Measurements from ENCODE around the gene SEPTIN2. TPM values are rescaled to one million over a fixed set of nuclear protein-coding genes. Genes with fewer than 3 reads are reported as not detected.
"Not testable (repeated sequence)": the region's sequence is repeated elsewhere in the genome, so short reads cannot be mapped to it uniquely, and the experiment has no call there.

SEPTIN2 gene
- total RNA-seq, 1 donor from 2014 or later: 202 TPM

GRCh38 chr2:241286348-241287090 is 29.2 kb upstream of the SEPTIN2 start:
- intact Hi-C loops (cut with micrococcal nuclease): no loop called here

GRCh38 chr2:241288324-241288888 is 27.3 kb upstream of the SEPTIN2 start:
- intact Hi-C loops (cut with micrococcal nuclease): no loop called here

GRCh38 chr2:241289053-241289452 is 26.7 kb upstream of the SEPTIN2 start:
- intact Hi-C loops (cut with micrococcal nuclease): no loop called here

GRCh38 chr2:241289597-241289996 is 26.1 kb upstream of the SEPTIN2 start:
- intact Hi-C loops (cut with micrococcal nuclease): no loop called here

- intact Hi-C loops (cut with micrococcal nuclease): no loop called here
Observed at GRCh38 chr2:241291153-241291552, 24.6 kb upstream of the SEPTIN2 start.

GRCh38 chr2:241291977-241292376 is 23.7 kb upstream of the SEPTIN2 start:
- intact Hi-C loops (cut with micrococcal nuclease): no loop called here

- intact Hi-C loops (cut with micrococcal nuclease): not testable (repeated sequence)
Observed at GRCh38 chr2:241293378-241293797, 22.3 kb upstream of the SEPTIN2 start.

GRCh38 chr2:241295326-241296095 is 20.2 kb upstream of the SEPTIN2 start:
- intact Hi-C loops (cut with micrococcal nuclease): no loop called here

- intact Hi-C loops (cut with micrococcal nuclease): no loop called here
Observed at GRCh38 chr2:241296767-241297166, 19.0 kb upstream of the SEPTIN2 start.

GRCh38 chr2:241298673-241299072 is 17.1 kb upstream of the SEPTIN2 start:
- intact Hi-C loops (cut with micrococcal nuclease): no loop called here

- intact Hi-C loops (cut with micrococcal nuclease): no loop called here
Observed at GRCh38 chr2:241300000-241300399, 15.7 kb upstream of the SEPTIN2 start.

- intact Hi-C loops (cut with micrococcal nuclease): no loop called here
Observed at GRCh38 chr2:241302083-241302482, 13.6 kb upstream of the SEPTIN2 start.

- intact Hi-C loops (cut with micrococcal nuclease): no loop called here
Observed at GRCh38 chr2:241302759-241303651, 12.7 kb upstream of the SEPTIN2 start.

- intact Hi-C loops (cut with micrococcal nuclease): no loop called here
Observed at GRCh38 chr2:241304039-241304670, 11.6 kb upstream of the SEPTIN2 start.

- intact Hi-C loops (cut with micrococcal nuclease): no loop called here
Observed at GRCh38 chr2:241307055-241307454, 8.7 kb upstream of the SEPTIN2 start.

- intact Hi-C loops (cut with micrococcal nuclease): no loop called here
Observed at GRCh38 chr2:241308267-241308666, 7.5 kb upstream of the SEPTIN2 start.

GRCh38 chr2:241308832-241309500 is 6.8 kb upstream of the SEPTIN2 start:
- intact Hi-C loops (cut with micrococcal nuclease): no loop called here

GRCh38 chr2:241309684-241310117 is 6.0 kb upstream of the SEPTIN2 start:
- intact Hi-C loops (cut with micrococcal nuclease): no loop called here

- intact Hi-C loops (cut with micrococcal nuclease): no loop called here
Observed at GRCh38 chr2:241310917-241311566, 4.7 kb upstream of the SEPTIN2 start.

- intact Hi-C loops (cut with micrococcal nuclease): no loop called here
Observed at GRCh38 chr2:241312082-241312481, 3.6 kb upstream of the SEPTIN2 start.

Measured in T-helper 2 cell treated with Interferon-gamma antibody and Interleukin-4, amounts not matched to agents 100 ng/mL and 5 ng/mL, for 36 hours (primary cell).